Activated CD4-positive, CD25-positive, alpha-beta regulatory T cell treated with anti-CD3 and anti-CD28 coated beads, Interleukin-2, amount 50 U/mL, for 72 hours (primary cell): ENCODE measurements around the gene NUFIP2.
"Not testable (repeated sequence)": the region's sequence is repeated elsewhere in the genome, so short reads cannot be mapped to it uniquely, and the experiment has no call there.

ENCODE experiments used
- DNase-seq: peaks from one replicate; pipeline ENCODE4 v3.0.0; 2021

Gene NUFIP2

DNA sequence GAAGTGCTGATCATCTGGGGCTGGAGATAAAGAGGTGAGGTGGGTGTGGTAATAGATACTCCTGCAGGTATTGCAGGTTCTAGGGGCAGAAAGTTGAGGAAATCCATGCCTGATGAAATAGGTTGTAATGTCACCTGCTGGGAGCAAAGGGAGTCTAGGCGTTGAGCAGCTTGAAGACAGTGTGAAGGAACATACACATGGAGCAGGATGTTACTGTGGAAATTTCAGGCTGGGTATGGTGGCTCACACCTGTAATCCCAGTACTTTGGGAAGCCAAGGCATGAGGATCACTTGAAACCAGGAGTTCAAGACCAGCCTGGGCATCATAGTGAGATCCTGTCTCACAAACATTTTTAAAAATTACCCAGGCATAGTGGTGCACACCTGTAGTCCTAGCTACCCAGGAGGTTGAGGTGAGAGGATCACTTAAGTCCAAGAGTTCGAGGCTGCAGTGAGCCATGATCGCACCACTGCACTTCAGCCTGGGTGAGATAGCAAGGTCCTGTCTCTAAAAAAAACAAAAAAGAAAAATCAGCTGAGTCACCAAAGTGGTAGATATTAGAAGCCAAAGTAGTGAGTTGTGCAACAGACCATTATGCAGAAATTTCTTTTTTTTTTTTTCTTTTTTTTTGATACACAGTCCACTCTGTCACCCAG is 56.3 kb downstream of the NUFIP2 start:
- DNase-seq, result no peak

DNA sequence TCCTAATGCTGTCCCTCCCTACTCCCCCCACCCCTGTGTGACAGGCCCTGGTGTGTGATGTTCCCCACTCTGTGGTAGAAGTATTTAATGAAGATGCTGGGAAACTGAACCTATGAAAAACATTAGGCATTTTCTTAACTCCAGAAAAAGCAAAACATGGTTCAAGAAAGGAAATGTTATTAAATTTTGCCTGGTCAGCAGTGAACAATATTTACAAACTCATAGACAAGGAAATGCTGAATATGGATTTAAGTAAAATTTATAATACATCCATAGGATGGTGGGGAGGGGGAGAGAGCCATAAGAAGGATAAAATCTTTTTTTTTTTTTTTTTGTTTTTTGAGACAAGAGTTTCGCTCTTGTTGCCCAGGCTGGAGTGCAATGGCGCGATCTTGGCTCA is 58.0 kb downstream of the NUFIP2 start:
- DNase-seq, result no peak

DNA sequence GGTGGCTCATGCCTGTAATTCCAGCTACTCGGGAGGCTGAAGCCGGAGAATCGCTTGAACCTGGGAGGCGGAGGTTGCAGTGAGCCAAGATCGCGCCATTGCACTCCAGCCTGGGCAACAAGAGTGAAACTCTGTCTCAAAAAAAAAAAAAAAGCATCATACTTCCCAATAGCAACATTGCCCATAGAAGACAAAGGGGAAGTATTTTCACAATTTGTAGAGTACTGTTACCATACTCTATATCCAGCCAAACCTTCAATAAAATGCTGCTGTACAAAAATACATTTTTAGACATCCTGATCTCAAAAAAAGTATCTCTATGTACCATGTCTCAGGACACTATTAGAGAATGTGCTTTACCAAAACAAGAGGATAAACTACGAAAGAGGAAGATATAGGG is 59.0 kb downstream of the NUFIP2 start:
- DNase-seq, result not testable (repeated sequence)

DNA sequence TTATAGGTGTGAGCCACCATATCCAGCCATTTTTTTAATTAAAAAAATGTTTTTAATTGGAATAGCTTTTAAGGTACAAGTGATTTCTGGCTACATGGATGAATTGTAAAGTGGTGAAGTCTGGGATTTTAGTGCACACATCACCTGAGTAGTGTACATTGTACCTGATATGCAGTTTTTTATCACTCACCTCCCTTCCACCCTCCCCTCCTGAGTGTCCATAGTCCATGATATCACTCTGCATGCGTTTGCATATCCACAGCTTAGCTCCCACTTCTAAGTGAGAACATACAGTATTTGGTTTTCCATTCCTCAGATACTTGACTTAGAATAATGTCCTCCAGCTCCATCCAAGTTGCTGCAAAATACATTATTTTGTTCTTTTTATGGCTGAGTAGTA is 60.6 kb downstream of the NUFIP2 start:
- no peak for DNase-seq

DNA sequence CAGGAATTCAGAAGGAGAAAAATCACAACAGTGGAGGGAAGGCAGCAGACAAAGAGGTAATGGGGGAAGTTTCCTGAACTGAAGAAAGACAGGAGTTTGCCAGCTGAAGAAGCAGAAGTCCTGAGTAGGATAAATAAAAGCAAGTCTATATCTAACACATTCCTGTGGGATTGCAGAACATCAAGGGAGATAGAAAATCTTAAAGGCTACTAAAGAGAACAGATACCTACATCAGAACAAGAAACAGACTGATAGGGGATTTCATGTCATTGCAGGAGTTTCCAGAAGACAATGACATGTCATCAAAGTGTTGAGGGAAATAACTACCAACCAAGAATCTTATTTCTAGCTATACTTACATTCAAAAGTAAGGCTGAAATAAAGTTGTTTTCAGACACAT is 68.6 kb downstream of the NUFIP2 start:
- no peak for DNase-seq

DNA sequence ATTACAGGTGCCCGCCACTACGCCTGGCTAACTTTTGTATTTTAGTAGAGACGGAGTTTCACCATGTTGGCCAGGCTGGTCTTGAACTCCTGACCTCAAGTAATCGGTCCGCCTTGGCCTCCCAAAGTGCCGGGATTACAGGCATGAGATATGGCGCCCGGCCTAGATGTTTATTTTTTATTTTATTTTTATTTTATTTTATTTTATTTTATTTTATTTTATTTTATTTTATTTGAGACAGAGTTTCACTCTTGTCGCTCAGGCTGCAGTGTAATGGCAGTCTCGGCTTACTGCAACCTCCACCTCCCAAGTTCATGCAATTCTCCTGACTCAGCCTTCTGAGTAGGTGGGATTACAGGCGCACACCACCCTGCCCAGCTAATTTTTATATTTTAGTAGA is 72.6 kb downstream of the NUFIP2 start:
- not testable (repeated sequence) for DNase-seq

DNA sequence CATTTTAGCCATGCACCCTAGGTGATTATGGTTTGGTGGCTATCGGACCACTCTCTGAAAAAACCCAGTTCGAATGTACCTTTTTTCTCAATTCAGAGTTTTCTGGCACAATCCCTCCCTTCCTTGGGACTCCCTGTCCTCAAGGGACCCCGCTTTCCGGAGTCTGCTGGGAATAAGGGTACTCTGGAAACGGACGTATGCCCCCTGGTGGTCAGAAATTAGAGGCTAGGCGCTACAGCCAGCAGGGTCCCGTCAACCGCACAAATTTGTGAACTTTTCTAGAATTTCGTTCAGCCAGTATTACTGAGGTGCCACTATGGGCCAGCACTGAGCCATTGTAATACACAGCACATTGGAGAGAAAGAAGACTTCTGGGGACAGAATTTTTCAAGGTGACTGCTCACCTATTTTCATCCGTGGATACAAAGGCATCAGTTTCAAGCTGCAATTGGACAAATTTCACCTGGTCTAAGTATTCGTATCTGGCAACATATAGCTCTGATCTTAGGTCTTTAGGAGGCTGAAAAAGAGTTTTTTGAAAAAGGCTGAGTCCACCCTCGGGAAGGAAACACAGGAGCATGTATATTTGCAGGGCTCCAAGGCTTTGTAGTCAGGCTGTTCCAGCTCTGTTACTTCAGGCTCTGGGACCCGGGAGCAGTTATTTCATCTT is 74.4 kb downstream of the NUFIP2 start:
- peak; percentile 71 for DNase-seq

DNA sequence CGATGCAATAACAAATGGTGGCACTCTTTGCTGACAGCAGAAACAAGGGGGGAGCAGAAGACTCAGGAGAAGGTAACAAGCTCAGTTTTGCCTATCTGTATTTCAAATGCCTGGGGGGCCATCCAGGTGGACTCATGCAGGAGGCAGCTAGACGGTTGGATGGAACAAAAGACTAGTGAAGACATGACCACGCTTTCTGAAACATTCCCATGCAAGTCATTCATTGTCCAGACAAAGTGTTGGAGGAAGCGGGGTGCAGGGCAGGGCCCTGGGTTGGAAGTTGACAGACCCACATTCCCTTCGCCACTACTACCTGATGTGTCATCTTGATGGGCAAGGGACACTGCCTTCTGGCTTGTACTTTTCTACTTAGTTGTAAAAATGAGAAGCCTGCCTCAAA is 77.1 kb downstream of the NUFIP2 start:
- DNase-seq, result no peak

DNA sequence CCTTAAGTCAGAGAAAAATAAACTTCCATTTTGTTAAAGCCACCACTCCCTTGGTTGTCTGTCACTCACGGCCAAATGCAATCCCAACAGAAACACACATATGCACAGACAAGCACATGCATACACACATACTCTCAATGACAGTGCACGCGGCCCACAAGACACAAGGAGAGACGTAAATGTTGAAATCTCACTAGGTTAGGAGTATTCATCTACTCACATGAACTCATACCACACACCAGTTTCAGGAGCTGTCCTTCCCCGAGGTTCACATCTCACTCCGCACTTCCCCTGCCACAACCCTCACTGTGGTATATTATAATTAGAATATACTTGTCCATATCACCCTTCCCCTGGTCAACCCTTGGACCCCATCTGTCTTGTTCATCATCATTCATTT is 77.8 kb downstream of the NUFIP2 start:
- DNase-seq, result no peak

DNA sequence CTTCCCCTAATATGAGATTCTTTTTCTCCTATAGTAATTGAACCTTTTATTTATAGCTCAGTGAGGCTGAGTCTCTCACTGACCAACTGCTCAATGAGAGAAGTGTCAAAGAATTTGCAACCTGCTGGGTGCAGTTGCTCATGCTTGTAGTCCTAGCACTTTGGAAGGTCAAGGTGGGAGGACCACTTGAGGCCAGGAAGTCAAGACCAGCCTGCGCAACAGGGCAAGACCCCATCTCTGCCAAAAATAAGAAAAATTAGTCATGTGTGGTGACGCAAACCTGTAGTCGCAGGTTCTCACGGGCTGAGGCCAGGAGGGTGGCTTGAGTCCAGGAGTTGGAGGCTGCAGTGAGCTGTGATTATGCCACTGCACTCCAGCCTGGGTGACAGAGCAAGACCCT is 78.2 kb downstream of the NUFIP2 start:
- no peak for DNase-seq

DNA sequence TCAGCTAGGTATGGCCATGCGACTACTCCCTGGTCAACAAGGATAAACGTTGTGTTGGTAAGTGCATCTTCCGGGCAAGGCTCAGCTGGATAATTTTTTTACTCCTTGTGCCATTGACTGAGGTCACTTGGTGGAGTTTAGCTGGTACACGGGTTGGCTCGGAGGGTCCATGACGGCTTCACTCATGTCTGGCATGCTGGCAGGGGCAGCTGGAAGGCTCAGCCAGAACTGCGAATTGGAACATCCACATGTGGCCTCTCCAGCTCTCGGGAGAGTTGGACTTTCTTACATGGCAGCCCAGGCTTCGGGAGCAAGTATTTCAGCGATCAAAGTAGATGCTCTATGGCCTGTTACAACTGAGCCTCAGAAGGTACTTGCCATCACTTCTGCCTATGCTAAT is 78.8 kb downstream of the NUFIP2 start:
- no peak for DNase-seq

DNA sequence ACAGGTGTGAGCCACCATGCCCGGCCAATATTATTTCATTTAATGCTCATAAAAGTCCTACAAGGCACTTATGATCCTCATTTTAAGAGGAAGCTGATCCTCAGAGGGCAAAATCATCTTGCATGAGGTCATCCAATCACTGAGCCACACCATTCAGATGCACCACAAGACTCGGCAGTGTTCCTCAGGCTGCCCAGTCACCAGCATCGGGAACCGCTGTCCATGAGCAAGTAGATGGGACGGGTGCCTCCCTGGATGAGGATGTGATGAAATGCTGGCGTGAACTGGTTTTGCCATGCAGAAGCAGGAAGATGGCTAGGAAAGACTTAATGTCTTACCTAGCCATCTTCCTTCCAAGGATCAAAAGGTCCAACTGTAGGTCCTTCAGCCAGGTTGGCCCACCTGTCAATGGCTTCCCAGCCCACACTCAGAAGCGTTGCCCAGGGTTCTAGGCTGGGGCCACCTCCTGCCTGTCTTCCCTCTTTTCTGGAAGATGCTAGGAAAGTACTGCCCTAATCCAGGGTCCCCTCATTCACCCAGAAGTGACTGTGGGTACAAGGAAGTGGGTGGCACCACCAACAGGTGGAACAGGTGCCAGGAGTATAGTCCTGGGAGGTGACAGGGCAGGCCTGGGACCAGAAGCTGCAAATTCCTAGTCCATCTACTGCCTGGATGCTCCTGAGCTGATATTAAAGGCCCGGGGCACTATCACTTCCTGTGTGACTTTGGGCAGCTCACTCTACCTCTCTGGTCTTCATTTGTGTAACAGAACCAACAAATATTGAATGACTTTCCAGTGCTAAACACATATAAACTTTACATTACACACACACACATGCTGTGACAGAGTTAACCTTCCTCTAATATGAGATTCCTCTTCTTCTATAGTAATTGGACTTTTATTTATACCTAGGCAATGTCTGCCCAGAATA is 79.5 kb downstream of the NUFIP2 start:
- no peak for DNase-seq

DNA sequence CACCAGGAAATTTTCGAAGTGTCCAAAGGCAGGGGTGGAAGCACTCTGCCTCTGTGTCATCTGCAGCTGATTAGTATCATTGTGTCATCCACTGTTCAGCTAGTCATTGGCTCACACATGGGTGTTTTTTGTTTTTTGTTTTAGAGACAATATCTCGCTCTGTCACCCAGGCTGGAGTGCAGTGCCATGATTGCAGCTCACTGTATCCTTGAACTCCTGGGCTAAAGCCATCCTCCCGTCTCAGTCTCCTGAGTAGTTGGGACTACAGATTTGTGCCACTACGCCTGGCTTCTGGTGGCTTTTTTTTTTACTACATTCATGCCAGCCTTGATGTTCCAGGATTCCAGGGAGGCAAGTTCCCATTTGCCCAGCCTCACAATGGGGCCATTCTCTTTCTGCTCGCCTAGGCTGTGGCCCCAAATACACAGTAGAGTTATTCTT is 81.2 kb downstream of the NUFIP2 start:
- no peak for DNase-seq

DNA sequence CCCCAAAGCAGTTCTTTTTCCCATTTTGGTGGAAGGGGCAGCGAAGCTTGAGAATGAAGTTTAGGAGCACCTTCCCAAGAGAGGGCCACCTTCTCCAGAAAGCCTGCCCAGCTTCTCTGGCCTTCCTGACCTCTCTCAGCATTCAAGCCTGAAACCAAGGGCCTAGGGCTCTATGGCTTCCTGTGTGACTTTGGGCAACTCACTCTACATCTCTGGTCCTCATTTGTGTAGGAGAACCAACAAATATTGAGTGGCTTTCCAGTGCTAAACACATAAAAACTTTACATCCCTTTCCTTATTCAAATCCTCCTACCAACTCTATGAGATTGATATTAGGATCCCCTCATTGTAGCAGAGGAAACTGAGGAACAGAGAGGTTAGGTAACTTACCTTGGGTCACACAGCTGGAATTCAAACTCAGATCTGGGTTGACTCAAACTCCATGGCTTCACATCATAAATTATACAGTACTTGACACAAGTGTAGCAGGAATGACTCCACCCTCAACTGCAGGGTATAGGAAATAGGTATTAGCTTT is 81.8 kb downstream of the NUFIP2 start:
- no peak for DNase-seq

DNA sequence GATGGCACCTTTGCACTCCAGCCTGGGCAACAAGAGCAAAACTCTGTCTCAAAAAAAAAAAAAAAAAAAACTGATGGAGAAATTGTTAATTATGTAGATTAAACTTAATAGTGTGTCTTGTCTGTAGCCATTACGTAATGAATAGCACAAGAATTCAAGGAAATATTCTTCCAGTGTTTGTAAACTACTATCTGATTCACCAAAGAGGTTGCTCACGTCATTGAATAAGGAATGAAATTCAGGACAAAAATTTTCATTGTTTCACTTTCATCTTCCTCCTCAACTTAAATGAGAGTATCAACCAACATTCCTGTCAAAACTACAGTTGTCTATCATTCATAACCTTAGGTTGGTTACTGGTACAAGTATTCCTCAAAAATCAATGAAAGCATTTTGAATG is 83.1 kb downstream of the NUFIP2 start:
- no peak for DNase-seq

DNA sequence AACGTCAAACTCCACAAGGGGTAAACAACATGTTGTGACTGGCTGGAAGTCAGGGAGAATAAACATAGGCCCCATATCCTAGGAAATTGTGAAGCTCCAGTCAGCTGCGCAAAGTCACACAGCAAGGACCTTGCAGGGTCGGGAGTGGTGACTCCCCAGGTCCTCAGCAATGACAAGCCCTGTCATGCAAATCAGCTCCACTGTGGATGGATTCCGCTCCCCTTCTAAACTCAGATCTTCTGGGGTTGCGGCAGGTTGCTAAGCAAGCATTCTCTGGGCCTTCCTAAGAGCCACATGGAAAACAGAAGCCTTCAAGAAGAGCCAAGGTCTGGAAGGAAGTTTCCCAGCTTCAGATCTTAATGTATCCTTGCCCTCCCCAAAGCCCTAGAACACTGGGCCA is 84.9 kb downstream of the NUFIP2 start:
- no peak for DNase-seq

DNA sequence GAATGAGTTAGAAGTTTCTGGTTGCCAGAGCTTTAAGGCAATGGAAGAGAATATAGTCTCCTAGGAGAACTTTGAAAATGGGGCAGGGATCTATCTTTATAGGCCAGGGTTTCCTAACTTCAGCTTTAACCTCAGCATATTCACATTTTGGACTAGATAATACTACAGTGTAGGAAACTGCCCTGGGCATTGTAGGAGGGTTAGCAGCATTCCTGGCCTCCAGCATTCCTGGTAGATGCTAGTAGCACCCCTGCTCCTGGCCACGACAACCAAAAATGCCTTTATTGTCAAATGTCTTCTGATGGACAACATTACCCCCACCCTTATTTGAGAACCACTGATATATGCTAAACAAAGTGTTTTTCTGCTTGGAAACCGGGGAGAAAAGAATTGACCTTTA is 86.0 kb downstream of the NUFIP2 start:
- DNase-seq, result no peak
